ENCODE data around the gene BTC.

- TF ChIP-seq EZH2 (IDR thresholded peaks at IDR 0.05; ENCODE audit: low read depth), result no peak
- TF ChIP-seq, protein P1, sequence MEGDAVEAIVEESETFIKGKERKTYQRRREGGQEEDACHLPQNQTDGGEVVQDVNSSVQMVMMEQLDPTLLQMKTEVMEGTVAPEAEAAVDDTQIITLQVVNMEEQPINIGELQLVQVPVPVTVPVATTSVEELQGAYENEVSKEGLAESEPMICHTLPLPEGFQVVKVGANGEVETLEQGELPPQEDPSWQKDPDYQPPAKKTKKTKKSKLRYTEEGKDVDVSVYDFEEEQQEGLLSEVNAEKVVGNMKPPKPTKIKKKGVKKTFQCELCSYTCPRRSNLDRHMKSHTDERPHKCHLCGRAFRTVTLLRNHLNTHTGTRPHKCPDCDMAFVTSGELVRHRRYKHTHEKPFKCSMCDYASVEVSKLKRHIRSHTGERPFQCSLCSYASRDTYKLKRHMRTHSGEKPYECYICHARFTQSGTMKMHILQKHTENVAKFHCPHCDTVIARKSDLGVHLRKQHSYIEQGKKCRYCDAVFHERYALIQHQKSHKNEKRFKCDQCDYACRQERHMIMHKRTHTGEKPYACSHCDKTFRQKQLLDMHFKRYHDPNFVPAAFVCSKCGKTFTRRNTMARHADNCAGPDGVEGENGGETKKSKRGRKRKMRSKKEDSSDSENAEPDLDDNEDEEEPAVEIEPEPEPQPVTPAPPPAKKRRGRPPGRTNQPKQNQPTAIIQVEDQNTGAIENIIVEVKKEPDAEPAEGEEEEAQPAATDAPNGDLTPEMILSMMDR (conservative IDR thresholded peaks at IDR 0.05), result no peak
These were observed 28.9 kb upstream of the BTC start for GRCh38 chr4:74823194-74823593.
